ENCODE measurements around the gene PRKCH.

The PRKCH gene

GRCh38 chr14:61573748-61574513 is 252.6 kb downstream of the PRKCH start:
- DNase-seq = no peak

GRCh38 chr14:61574514-61574807 is 253.1 kb downstream of the PRKCH start:
- DNase-seq = no peak

GRCh38 chr14:61575126-61575525 is 253.7 kb downstream of the PRKCH start:
- DNase-seq = no peak

GRCh38 chr14:61575551-61576150 is 254.3 kb downstream of the PRKCH start:
- DNase-seq = no peak

GRCh38 chr14:61577506-61577931 is 256.1 kb downstream of the PRKCH start:
- no peak for DNase-seq

GRCh38 chr14:61578745-61579144 is 257.4 kb downstream of the PRKCH start:
- DNase-seq = no peak

GRCh38 chr14:61581340-61581739 is 260.0 kb downstream of the PRKCH start:
- DNase-seq = no peak

GRCh38 chr14:61581955-61582615 is 260.7 kb downstream of the PRKCH start:
- DNase-seq = no peak

GRCh38 chr14:61582815-61583214 is 261.4 kb downstream of the PRKCH start:
- DNase-seq = no peak

- DNase-seq = no peak
Observed at GRCh38 chr14:61584331-61584741, 263.0 kb downstream of the PRKCH start.

GRCh38 chr14:61585598-61586543 is 264.5 kb downstream of the PRKCH start:
- no peak for DNase-seq

GRCh38 chr14:61586544-61587055 is 265.2 kb downstream of the PRKCH start:
- DNase-seq = no peak

GRCh38 chr14:61587081-61587713 is 265.8 kb downstream of the PRKCH start:
- no peak for DNase-seq

- no peak for DNase-seq
Observed at GRCh38 chr14:61588419-61588901, 267.1 kb downstream of the PRKCH start.

GRCh38 chr14:61589691-61590581 is 268.6 kb downstream of the PRKCH start:
- no peak for DNase-seq

GRCh38 chr14:61591862-61592261 is 270.5 kb downstream of the PRKCH start:
- DNase-seq = no peak

- DNase-seq = no peak
Observed at GRCh38 chr14:61593330-61593729, 272.0 kb downstream of the PRKCH start.

- DNase-seq = no peak
Observed at GRCh38 chr14:61596990-61597389, 275.6 kb downstream of the PRKCH start.

GRCh38 chr14:61598980-61599379 is 277.6 kb downstream of the PRKCH start:
- no peak for DNase-seq

- no peak for DNase-seq
Observed at GRCh38 chr14:61599942-61600341, 278.6 kb downstream of the PRKCH start.
